ENCODE data around the gene ZBED3. TPM values are rescaled to one million over a fixed set of nuclear protein-coding genes. Genes with fewer than 3 reads are reported as not detected.

Gene ZBED3
- total and polyA plus RNA-seq, 9 of the 15 experiments (the other 6 are each of a cell fraction or from before 2014, with no cell fraction given): 0.01 to 0.03 (median 0.01) TPM; not detected in 5

GRCh38 chr5:77030097-77031071 lies 56.7 kb downstream of the ZBED3 start, which contains the start of gene AGGF1 (continued):
- TF ChIP-seq LCOR (CRISPR knock-in tag; IDR thresholded peaks at IDR 0.05): 0 out of 2 replicates have a peak, but pooled peaks have one; percentile 60
- peak; percentile 56; the same call in 1 of the 2 replicates for TF ChIP-seq POLR2H (tag; IDR thresholded peaks at IDR 0.05; ENCODE audit: low read depth)
- no peak for TF ChIP-seq KLF10 (CRISPR knock-in tag; IDR thresholded peaks at IDR 0.05)
- no peak for TF ChIP-seq PURB (CRISPR knock-in tag; IDR thresholded peaks at IDR 0.05; ENCODE audit: low read depth)
- peak; percentile 26 to 93 (median 69); a peak in 5 of 6 replicates for TF ChIP-seq ZBTB11 (CRISPR knock-in tag; IDR thresholded peaks at IDR 0.05)
- peak; percentile 98 for TF ChIP-seq L3MBTL2 (IDR thresholded peaks at IDR 0.05)
- TF ChIP-seq ZNF75A (CRISPR knock-in tag; IDR thresholded peaks at IDR 0.05): no peak
- TF ChIP-seq GMEB1 (CRISPR knock-in tag; IDR thresholded peaks at IDR 0.05): peak; percentile 92
- no peak for TF ChIP-seq ERF (CRISPR knock-in tag; IDR thresholded peaks at IDR 0.05)
- no peak for TF ChIP-seq POLR2AphosphoS2 (IDR thresholded peaks at IDR 0.05; ENCODE audit: low read length)
- 0 out of 2 replicates have a peak, but pooled peaks have one; percentile 13 for TF ChIP-seq CEBPG (CRISPR knock-in tag; IDR thresholded peaks at IDR 0.05)
- no peak for TF ChIP-seq CEBPG (tag; conservative IDR thresholded peaks at IDR 0.05 in 1 of 2, IDR thresholded peaks at IDR 0.05 in 1 of 2)
- no peak for TF ChIP-seq ZNF778 (CRISPR knock-in tag; IDR thresholded peaks at IDR 0.05)
- no peak for TF ChIP-seq HEY1 (CRISPR knock-in tag; IDR thresholded peaks at IDR 0.05; ENCODE audit: borderline replicate concordance)
- no peak for TF ChIP-seq ILF3 (IDR thresholded peaks at IDR 0.05; ENCODE audit: borderline replicate concordance)
- TF ChIP-seq FOXP4 (CRISPR knock-in tag; IDR thresholded peaks at IDR 0.05; ENCODE audit: borderline replicate concordance): no peak
- TF ChIP-seq CREB5 (CRISPR knock-in tag; IDR thresholded peaks at IDR 0.05): no peak
- TF ChIP-seq ZNF696 (CRISPR knock-in tag; conservative IDR thresholded peaks at IDR 0.05): no peak

Measured in K562 (cell line).